ENCODE data around the gene RABL3. TPM values are rescaled to one million over a fixed set of nuclear protein-coding genes. Genes with fewer than 3 reads are reported as not detected.
A peak's percentile ranks its signal among the peaks of the same experiment; 100 is the strongest.
"Not testable (repeated sequence)": the region's sequence is repeated elsewhere in the genome, so short reads cannot be mapped to it uniquely, and the experiment has no call there.

The RABL3 gene
- polyA plus RNA-seq, 1 donor, result 15.4 TPM

GRCh38 chr3:120682095-120682681 lies 60.1 kb downstream of the RABL3 start, which contains the start of gene HGD:
Gene HGD (minus strand): TSS chr3:120682239. CDS start chr3:120682111, 128 bp downstream.
- DNase-seq, result no peak

- no peak for DNase-seq
Observed at GRCh38 chr3:120681506-120682038, 60.7 kb downstream of the RABL3 start.

- no peak for DNase-seq
Observed at GRCh38 chr3:120681018-120681417, 61.3 kb downstream of the RABL3 start.

GRCh38 chr3:120680193-120680894 lies 62.0 kb downstream of the RABL3 start:
- DNase-seq, result no peak

- no peak for DNase-seq
Observed at GRCh38 chr3:120678984-120679383, 63.3 kb downstream of the RABL3 start.

GRCh38 chr3:120678331-120678947 lies 63.9 kb downstream of the RABL3 start:
- peak; percentile 8 for DNase-seq

- DNase-seq, result not testable (repeated sequence)
Observed at GRCh38 chr3:120677193-120677592, 65.1 kb downstream of the RABL3 start.

GRCh38 chr3:120673116-120673515 lies 69.2 kb downstream of the RABL3 start:
- DNase-seq, result no peak

GRCh38 chr3:120670576-120670975 lies 71.7 kb downstream of the RABL3 start:
- DNase-seq, result no peak

GRCh38 chr3:120664926-120665325 lies 77.4 kb downstream of the RABL3 start:
- no peak for DNase-seq

- DNase-seq, result no peak
Observed at GRCh38 chr3:120661945-120662344, 80.4 kb downstream of the RABL3 start.

- DNase-seq, result peak; percentile 18
Observed at GRCh38 chr3:120661106-120661905, 81.0 kb downstream of the RABL3 start.

- no peak for DNase-seq
Observed at GRCh38 chr3:120659834-120660233, 82.5 kb downstream of the RABL3 start.

GRCh38 chr3:120659285-120659684 lies 83.0 kb downstream of the RABL3 start:
- DNase-seq, result no peak

- no peak for DNase-seq
Observed at GRCh38 chr3:120652896-120653545, 89.3 kb downstream of the RABL3 start.

- DNase-seq, result no peak
Observed at GRCh38 chr3:120652281-120652680, 90.0 kb downstream of the RABL3 start.

GRCh38 chr3:120650311-120650710 lies 92.0 kb downstream of the RABL3 start:
- no peak for DNase-seq

- no peak for DNase-seq
Observed at GRCh38 chr3:120649830-120650233, 92.5 kb downstream of the RABL3 start.

GRCh38 chr3:120648290-120648689 lies 94.0 kb downstream of the RABL3 start:
- DNase-seq, result no peak

GRCh38 chr3:120646771-120647432 lies 95.4 kb downstream of the RABL3 start:
- DNase-seq, result no peak

- DNase-seq, result no peak
Observed at GRCh38 chr3:120645083-120645845, 97.1 kb downstream of the RABL3 start.
